ENCODE data around the gene SRSF5.
"Not testable (repeated sequence)": the region's sequence is repeated elsewhere in the genome, so short reads cannot be mapped to it uniquely, and the experiment has no call there.

Gene SRSF5

DNA sequence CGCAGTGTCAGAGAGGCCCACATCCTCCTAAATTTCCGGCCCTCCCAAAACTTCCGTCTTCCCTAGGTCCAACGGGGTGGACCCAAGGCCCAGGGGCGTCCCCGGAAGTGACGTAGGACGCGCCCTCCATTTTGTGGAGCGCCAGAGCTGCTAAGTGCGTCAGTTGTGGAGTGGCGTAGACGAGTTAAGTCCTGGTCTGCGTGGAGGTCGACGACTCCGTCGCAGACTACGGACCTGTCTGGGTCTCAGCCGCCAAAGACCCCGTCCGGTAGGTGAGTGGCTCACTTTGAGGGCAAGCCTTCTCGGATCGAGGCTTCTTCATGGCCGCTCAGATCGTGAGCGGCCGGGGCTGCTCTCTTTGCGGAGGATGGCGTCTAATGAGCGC lies at the start of gene SRSF5:
SRSF5 (plus strand) TSS at position 159 of the 385 bp plus-strand sequence. CDS start 1,015 bp downstream, outside the sequence.
- peak; percentile 86 to 89 for DNase-seq (ENCODE audit: low read depth in 2 of 2)

- DNase-seq (ENCODE audit: low read depth in 2 of 2), result not testable (repeated sequence)
These were observed 48.3 kb upstream of the SRSF5 start for GRCh38 chr14:69718614-69719013.

DNA sequence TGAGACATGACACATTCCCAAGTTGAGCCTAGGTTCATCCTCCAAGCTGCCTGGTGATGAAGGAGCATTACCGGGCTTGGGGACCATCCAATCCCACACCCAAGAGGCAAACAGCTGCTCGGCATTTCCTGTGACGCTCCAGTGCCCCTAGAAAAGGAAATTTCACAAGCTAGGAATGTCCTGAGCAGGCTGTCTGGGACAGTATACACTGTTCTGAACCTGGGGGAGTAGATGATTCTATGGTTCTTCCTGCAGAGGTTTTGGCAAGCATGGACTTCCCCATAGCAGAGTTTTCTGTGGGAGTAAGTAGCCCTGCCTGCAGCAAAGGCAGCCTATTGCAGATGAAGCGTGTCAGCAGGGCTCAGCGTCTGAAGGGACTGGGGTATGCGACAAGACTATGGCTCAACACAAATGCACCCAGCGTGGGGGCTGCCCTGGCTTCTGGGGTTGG lies 47.4 kb upstream of the SRSF5 start:
- no peak for DNase-seq (ENCODE audit: low read depth in 2 of 2)

DNA sequence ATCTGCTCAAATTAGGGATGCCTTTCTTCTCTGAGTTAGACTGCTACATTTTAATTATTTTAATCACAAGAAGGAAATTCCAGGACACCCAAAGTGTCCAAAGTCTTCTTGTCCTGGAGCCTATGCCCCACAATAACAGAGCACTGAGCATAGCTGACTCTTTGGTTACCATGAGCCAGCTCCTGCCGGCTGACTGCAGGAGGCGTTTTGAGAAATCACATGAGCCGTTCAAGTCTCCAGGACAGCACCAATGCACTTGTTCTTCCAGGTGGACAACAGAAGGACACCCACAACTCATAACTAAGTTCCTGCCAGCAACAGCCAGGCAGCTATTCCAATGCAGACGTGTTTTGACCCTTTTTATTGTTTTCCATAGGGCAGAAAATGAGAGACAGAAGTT lies 46.0 kb upstream of the SRSF5 start:
- no peak for DNase-seq (ENCODE audit: low read depth in 2 of 2)

DNA sequence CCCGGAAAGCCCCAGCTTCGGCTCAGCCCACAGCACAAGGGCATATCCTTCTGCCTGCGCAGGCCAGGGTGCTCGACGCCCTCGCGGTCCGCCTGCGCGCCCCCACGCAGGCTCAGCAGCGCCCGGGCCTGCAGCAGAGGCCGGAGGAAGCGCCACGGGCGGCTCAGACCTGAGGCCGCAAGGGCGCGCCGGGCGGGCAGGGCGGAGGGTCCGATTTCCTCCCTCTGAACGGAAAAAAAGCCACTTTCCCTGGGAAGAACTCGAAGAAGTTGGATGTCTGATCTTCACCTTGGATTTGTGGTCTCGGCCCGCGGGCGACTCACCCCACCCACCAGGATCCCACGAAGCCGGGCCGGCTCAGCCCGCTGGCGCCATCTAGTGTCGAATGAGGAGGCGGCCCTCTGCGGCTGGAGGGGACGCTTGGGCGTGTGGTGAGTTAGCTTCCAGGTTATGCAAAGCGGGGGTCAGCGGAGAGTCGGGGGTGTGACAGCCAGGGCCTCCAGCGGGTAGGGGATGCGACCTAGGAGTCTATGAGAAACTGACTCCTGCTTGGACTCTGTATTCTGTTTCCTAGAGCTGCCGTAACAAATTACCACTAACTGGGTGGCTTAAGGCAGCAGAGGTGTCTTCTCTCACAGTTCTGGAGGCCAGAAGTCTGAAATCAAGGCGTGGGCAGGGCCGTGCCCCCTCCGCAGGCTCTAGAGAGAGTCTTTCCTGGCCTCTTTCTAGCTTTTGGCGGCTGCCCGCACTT lies 40.0 kb upstream of the SRSF5 start:
- DNase-seq (ENCODE audit: low read depth in 2 of 2), result peak; percentile 61 to 73

DNA sequence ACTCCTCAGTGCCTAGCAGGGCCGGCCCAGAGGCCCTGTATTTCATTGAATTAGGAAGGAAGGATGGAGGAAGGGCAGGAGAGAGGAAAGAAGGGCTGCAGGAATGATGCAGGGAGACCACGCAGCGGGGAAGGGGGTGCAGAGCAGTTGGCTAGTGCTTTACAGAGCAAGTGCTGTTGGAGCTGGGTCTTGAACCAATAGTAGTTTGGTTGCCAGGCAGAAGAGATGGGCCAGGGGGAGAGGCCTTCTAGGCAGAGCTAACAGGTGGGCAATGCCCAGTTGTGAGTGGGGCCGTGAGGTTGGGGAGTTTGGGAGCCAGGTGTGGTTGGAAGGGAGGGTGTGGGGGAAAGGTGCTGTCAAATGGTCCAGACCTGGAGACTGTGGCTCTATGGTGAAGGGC lies 39.1 kb upstream of the SRSF5 start:
- DNase-seq (ENCODE audit: low read depth in 2 of 2), result no peak

GRCh38 chr14:69731919-69732598 lies 34.9 kb upstream of the SRSF5 start:
- not testable (repeated sequence) for DNase-seq (ENCODE audit: low read depth in 2 of 2)

- DNase-seq (ENCODE audit: low read depth in 2 of 2), result not testable (repeated sequence)
These were observed 30.5 kb upstream of the SRSF5 start for GRCh38 chr14:69736405-69736804.

DNA sequence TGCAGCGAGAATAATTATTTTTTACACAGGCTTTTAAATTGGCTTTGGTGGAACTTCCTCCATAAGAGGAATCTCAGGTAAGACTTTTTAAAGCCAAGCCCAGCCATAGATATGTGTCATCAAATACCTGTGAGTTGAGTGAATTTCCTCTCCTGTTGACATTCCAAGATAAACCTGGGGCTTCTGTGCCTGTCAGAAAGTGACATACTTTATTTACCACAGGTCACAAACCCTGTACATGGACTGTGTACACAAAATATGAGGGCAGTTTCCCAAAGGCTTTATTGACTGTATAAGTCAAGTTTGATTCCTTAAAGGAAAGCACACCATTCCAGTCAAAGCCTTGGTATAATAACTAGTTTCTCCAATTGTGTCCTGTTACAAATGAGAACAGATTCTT lies 25.9 kb upstream of the SRSF5 start:
- no peak for DNase-seq (ENCODE audit: low read depth in 2 of 2)

- DNase-seq (ENCODE audit: low read depth in 2 of 2), result no peak
These were observed 17.0 kb upstream of the SRSF5 start for GRCh38 chr14:69749956-69750355.

- no peak for DNase-seq (ENCODE audit: low read depth in 2 of 2)
These were observed 16.4 kb upstream of the SRSF5 start for GRCh38 chr14:69750495-69750894.

- no peak for DNase-seq (ENCODE audit: low read depth in 2 of 2)
These were observed 14.2 kb upstream of the SRSF5 start for GRCh38 chr14:69752773-69753172.

GRCh38 chr14:69753860-69754259 lies 13.1 kb upstream of the SRSF5 start:
- DNase-seq (ENCODE audit: low read depth in 2 of 2), result no peak

- DNase-seq (ENCODE audit: low read depth in 2 of 2), result no peak
These were observed 12.5 kb upstream of the SRSF5 start for GRCh38 chr14:69754487-69754886.

GRCh38 chr14:69755296-69755695 lies 11.6 kb upstream of the SRSF5 start:
- no peak for DNase-seq (ENCODE audit: low read depth in 2 of 2)

GRCh38 chr14:69755784-69756183 lies 11.2 kb upstream of the SRSF5 start:
- DNase-seq (ENCODE audit: low read depth in 2 of 2), result no peak

DNA sequence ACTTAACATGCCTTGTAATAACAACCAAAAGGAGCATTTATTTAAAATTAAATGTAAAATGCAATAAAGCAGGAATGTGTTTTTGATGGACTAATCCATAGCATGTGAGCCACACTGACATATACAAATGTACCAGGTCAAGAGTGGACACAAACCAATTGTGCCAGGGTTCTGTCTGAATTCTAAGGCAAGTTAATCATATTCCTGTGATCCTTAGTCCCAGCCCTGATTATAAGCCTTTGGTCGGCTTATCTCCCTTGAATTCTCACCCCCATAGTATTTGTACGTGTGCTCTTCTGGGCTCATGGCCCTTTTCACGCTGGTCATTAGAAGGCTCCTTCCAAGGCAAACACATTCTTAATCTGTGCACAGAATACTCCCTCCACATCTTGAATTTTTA lies 10.6 kb upstream of the SRSF5 start:
- DNase-seq (ENCODE audit: low read depth in 2 of 2), result no peak

DNA sequence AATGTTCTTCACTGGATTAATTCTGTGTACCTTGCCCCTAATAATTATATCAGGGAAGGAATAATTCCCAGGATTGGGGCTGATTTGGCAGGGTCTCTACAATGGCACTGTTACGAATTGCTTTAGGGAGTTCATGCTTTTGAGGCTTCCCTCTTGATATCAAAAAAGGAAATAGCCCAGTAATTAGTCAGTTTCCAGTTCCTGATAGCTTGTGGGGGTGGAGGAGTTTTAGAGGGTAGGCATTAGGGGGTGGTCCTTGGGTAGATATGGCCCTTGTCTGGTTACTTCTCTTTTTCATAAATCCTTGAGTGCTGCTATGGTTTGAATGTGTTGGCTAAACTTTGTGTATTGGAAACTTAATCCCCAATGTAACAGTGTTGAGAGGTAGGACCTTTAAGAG lies 6.1 kb upstream of the SRSF5 start:
- DNase-seq (ENCODE audit: low read depth in 2 of 2), result no peak

DNA sequence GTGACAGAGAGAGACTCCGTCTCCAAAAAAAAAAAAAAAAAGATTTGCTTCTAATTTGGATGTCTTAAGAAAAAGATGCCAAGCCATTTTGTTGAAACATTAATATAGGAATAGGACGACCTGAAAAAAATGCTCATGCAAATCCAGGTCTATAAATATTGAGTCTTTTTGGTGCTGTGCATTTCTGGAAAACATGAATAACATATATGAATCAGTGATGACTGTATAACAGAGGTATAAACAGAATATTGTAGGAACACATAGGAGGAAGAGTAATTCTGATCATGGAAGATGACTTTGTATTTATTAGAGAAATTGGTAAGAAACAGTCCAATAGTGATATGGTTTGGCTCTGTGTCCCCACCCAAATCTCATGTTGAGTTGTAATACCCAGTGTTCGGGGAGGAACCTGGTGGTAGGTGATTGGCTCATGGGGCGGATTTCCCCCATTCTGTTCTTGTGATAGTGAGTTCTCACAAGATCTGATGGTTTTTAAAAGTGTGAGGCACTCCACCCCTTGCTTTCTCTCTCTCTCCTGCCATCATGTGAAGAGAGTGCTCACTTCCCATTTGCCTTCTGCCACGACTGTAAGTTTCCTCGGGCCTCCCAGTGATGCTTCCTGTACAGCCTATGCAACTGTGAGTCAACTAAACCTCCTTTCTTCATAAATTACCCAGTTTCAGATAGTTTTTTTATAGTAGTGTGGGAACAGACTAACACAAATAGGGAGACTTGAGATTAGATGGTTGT lies 3.0 kb upstream of the SRSF5 start:
- no peak for DNase-seq (ENCODE audit: low read depth in 2 of 2)

- peak; percentile 81 to 91 for DNase-seq (ENCODE audit: low read depth in 2 of 2)
These were observed 542 bp downstream of the SRSF5 start for GRCh38 chr14:69767369-69767999.

GRCh38 chr14:69768873-69769272 lies 1.9 kb downstream of the SRSF5 start:
- no peak for DNase-seq (ENCODE audit: low read depth in 2 of 2)

- DNase-seq (ENCODE audit: low read depth in 2 of 2), result no peak
These were observed 2.7 kb downstream of the SRSF5 start for GRCh38 chr14:69769623-69770022.
